Measurements from ENCODE around the gene ACP7. TPM values are rescaled to one million over a fixed set of nuclear protein-coding genes. Genes with fewer than 3 reads are reported as not detected.
"Not testable (repeated sequence)": the region's sequence is repeated elsewhere in the genome, so short reads cannot be mapped to it uniquely, and the experiment has no call there.

ACP7 gene
- total RNA-seq, 2 experiments from 2014 or later = not detected

- intact Hi-C loops (cut with micrococcal nuclease) = no loop called here
- Mint-ChIP-seq H3K9me3 (no peaks in the 10 kb centered on the region), H3K4me3 (no peak overlapping the region), H3K27me3 (no peaks in the 10 kb centered on the region), H3K27ac (no peak overlapping the region), H3K4me1 (ENCODE audit: low read depth) (peaks cover 4% of the 10 kb centered on the region), H3K36me3 (ENCODE audit: low read depth) (no peaks in the 10 kb centered on the region)
- TF ChIP-seq CTCF (IDR thresholded peaks at IDR 0.05) = no peak
- DNase-seq = no peak
- ATAC-seq = no peak
- POLR2A ChIA-PET = no interaction called here
- CTCF ChIA-PET = interaction anchor here (4.2 kb wide), 1 partner anchor 13 kb away, joined by 23 read pairs; no protein-coding TSS in a partner anchor
These were observed 19.8 kb upstream of the ACP7 start for GRCh38 chr19:39064405-39064804.

GRCh38 chr19:39065928-39066327, 18.2 kb upstream of the ACP7 start:
- TF ChIP-seq CTCF (IDR thresholded peaks at IDR 0.05) = no peak

GRCh38 chr19:39067104-39067503, 17.1 kb upstream of the ACP7 start:
- no peaks in the 10 kb centered on the region for H3K27me3 Mint-ChIP-seq
- H3K9me3 Mint-ChIP-seq = no peaks in the 10 kb centered on the region
- DNase-seq = no peak
- ChIA-PET CTCF (interaction anchor here (2.0 kb wide), 1 partner anchor 15 kb away, joined by 6 read pairs; no protein-coding TSS in a partner anchor), POLR2A (no interaction called here)
- H3K4me1 Mint-ChIP-seq (ENCODE audit: low read depth) = no peaks in the 10 kb centered on the region
- no peak overlapping the region for H3K4me3 Mint-ChIP-seq
- no peak overlapping the region for H3K27ac Mint-ChIP-seq
- no peaks in the 10 kb centered on the region for H3K36me3 Mint-ChIP-seq (ENCODE audit: low read depth)
- TF ChIP-seq CTCF (IDR thresholded peaks at IDR 0.05) = no peak
- intact Hi-C loops (cut with micrococcal nuclease) = no loop called here
- no peak for ATAC-seq

More at GRCh38 chr19:39065928-39066327, 18.2 kb upstream of the ACP7 start:
- CTCF ChIA-PET = interaction anchor here (2.0 kb wide), 1 partner anchor 14 kb away, joined by 6 read pairs; no protein-coding TSS in a partner anchor
- H3K27ac Mint-ChIP-seq = no peak overlapping the region
- peaks cover 4% of the 10 kb centered on the region for H3K4me1 Mint-ChIP-seq (ENCODE audit: low read depth)
- POLR2A ChIA-PET = no interaction called here
- H3K9me3 Mint-ChIP-seq = no peaks in the 10 kb centered on the region
- H3K36me3 Mint-ChIP-seq (ENCODE audit: low read depth) = no peaks in the 10 kb centered on the region
- DNase-seq = no peak
- no peak overlapping the region for H3K4me3 Mint-ChIP-seq
- intact Hi-C loops (cut with micrococcal nuclease) = no loop called here
- no peaks in the 10 kb centered on the region for H3K27me3 Mint-ChIP-seq
- ATAC-seq = no peak

GRCh38 chr19:39068259-39068658, 15.9 kb upstream of the ACP7 start:
- H3K4me1 Mint-ChIP-seq (ENCODE audit: low read depth); POLR2A ChIA-PET; H3K27me3 Mint-ChIP-seq; H3K9me3 Mint-ChIP-seq; H3K27ac Mint-ChIP-seq; ATAC-seq; H3K36me3 Mint-ChIP-seq (ENCODE audit: low read depth); intact Hi-C loops (cut with micrococcal nuclease); CTCF ChIA-PET; H3K4me3 Mint-ChIP-seq: not testable (repeated sequence)
- DNase-seq = peak; percentile 31

GRCh38 chr19:39070888-39071287, 13.3 kb upstream of the ACP7 start:
- Mint-ChIP-seq H3K36me3 (ENCODE audit: low read depth) (no peaks in the 10 kb centered on the region), H3K27ac (no peak overlapping the region), H3K27me3 (no peaks in the 10 kb centered on the region), H3K9me3 (no peaks in the 10 kb centered on the region), H3K4me1 (ENCODE audit: low read depth) (peaks cover 13% of the 10 kb centered on the region), H3K4me3 (no peak overlapping the region)
- ATAC-seq = no peak
- ChIA-PET POLR2A (interaction anchor here (0.6 kb wide), 1 partner anchor 27 kb away, joined by 3 read pairs; no protein-coding TSS in a partner anchor), CTCF (no interaction called here)
- intact Hi-C loops (cut with micrococcal nuclease) = no loop called here
- no peak for TF ChIP-seq CTCF (IDR thresholded peaks at IDR 0.05)
- no peak for DNase-seq
